Activated CD4-positive, alpha-beta T cell treated with anti-CD3 and anti-CD28 coated beads, Interleukin-10, Interleukin-2, amounts not matched to agents 100 ng/mL and 50 ng/mL, durations not matched to agents 16 hours and 8 hours (primary cell): ENCODE measurements around the gene ZFHX2.

Experiments
- DNase-seq: peaks from one replicate; pipeline ENCODE4 v3.0.0-alpha.2; 2020

The ZFHX2 gene

DNA sequence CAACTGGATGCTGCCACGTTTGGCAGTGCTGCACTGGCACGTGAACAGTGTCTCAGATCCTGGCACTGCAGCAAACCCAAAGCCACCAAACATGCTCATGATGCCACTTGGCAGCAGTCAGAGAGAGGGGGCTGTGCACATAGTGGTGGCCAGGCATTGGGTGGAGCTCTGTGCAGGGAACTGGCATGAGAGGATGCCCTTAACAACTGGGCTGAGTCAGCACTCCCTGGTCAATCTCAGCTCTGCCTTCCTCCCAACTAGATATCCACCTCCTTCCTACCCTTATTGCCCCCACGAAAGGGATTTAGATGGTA, 37.0 kb downstream of the ZFHX2 start:
- DNase-seq: no peak

DNA sequence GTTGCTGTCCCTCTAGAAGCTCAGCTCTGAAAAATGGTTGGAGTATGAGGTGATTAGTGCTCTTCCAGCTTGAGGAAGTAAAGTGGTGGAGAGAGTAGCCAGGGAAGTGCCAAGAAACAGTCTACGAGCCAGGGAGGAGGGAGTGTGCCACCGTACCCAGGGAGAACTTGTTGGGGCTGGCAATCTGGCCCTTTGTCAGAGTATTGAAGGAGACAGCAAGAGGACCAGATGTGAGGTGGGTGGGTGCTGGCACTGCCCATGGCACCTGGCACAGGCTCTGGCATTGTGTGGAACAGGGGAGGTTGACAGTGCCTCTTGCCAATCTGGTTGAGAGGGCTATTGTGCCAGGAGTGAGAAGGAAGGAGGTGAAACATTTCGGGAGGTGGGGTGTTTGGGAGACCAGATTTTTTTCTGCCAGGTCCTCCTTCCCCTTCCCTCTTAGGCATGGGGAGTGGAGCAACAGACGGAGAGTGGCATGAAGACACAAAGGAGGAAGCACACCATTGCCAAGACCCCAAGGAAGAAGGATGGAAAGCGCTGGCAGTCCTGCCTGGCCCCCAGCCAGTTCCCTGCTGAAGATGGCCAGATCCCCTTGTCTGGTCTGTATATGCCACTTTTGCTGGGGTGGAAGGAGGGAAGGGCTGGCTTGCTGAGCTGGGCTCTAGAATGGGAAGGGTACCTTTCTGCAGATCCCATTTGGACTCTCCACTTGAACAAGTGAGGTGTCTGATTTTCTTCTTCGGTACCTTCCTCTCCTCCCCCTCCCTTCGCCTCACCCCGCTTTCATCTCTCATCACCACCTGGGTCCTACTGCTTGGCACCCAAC, 37.5 kb downstream of the ZFHX2 start:
- DNase-seq: no peak

- no peak for DNase-seq
Measured at GRCh38 chr14:23513005-23513817, 38.4 kb downstream of the ZFHX2 start.

DNA sequence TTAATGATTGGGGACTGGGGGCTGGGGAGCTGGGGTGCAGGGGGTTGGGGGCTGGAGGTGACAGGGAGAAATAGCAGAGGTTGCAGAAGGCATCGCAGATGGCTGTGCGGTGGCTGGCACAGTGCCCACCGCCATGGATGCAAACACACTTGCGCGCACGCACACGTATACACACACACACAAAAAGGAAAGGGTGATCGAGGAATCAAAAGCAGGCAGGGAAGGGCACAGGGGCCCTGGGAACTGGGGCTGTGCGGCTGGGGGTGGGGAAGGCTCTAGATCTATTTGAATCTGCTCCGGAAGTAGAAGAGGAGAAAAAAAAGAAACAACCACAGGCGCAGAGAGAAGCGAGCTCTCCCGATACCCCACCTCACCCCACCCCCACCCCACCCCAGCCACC, 39.4 kb downstream of the ZFHX2 start:
- DNase-seq: no peak

GRCh38 chr14:23494223-23494622, 57.3 kb downstream of the ZFHX2 start:
- no peak for DNase-seq

DNA sequence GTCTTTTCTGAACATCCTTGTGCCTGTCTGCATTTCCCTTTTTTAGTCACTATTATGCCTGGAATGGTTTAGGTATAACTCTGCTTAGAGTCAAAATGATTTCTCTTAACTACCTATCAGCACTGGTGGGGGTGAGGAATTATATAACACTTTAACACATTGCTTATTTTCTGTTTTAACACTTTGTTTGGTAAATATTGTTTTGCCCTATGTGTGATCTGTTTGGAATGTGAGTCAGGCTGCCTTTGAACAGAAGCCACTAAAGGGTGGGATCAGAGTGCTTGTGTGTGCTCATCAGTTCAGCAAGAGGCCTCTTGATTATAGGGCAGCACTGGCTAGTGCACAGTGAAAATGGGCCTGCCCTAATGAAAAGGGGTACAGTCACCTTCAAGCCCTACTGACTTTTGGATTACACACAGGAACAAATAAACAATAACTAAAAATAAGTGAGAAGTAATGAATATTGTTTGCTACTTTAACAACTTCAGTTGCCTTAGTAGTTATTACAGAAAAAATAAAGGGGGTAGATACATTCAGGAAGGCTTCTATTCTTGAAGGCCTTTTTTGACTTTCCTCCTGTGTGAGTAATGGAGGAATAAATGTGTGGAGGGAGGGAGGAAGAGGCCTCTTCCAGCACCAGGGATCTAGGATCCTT, 58.8 kb downstream of the ZFHX2 start:
- DNase-seq: no peak

DNA sequence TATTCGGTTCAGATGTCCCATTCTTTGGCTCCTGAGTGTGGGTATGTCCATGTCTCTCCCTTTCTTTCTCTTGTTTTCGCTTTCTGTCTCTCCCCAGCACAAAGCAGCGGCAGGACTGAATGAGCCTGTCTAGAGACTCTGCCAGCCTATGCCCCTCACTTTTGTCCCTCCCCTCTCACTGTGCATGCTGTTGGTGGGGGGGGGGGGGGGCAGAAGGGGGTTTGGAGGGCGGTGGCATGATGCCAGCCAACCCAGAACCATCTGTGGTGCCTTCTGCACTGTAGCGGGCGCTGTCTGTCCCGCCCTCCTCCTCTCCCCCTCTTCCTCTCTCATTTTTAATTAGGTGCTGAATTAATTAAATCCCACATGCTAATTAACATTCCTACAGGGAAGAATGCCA, 64.3 kb downstream of the ZFHX2 start:
- no peak for DNase-seq

DNA sequence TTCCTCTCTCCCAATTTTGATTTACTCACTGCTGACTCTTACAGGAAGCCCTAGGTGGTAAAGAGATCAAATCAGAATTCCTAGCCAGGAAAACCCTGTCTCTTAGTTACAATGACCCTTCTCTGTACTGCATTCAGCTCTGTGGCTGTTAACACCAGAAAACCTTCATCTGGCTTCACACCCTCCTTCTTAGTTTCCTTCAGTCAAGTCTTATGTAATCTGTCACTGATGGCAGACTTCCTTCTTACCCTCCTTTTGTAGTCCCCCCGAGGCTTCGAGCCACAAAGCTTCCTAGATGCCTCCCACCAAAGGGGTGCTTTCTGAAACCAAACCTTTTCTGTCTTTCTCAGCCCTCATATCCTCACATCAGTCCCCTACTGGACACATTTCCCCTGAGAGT, 65.5 kb downstream of the ZFHX2 start:
- no peak for DNase-seq

DNA sequence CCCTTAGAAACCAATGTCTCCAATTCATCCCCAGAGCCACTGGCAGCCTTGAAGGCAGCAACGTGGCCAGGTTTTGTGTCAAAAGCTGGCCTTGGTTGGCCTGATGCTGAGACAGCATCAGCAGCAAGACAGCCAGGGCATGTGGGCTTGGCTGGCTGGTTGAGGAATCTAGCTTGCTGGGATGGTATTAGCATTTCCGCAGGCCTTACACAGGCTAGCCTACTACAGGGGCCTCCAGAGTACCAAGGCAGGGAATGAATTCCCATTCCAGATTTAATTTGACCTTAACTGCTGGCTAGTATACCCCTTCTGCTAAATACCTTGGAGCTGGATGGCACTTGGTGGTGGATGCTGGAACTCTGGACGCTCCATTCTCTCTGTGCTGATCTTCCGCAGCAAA, 66.2 kb downstream of the ZFHX2 start:
- no peak for DNase-seq

- peak; percentile 21 for DNase-seq
Measured at GRCh38 chr14:23483236-23483854, 68.2 kb downstream of the ZFHX2 start.

- no peak for DNase-seq
Measured at GRCh38 chr14:23482823-23483148, 68.8 kb downstream of the ZFHX2 start.

DNA sequence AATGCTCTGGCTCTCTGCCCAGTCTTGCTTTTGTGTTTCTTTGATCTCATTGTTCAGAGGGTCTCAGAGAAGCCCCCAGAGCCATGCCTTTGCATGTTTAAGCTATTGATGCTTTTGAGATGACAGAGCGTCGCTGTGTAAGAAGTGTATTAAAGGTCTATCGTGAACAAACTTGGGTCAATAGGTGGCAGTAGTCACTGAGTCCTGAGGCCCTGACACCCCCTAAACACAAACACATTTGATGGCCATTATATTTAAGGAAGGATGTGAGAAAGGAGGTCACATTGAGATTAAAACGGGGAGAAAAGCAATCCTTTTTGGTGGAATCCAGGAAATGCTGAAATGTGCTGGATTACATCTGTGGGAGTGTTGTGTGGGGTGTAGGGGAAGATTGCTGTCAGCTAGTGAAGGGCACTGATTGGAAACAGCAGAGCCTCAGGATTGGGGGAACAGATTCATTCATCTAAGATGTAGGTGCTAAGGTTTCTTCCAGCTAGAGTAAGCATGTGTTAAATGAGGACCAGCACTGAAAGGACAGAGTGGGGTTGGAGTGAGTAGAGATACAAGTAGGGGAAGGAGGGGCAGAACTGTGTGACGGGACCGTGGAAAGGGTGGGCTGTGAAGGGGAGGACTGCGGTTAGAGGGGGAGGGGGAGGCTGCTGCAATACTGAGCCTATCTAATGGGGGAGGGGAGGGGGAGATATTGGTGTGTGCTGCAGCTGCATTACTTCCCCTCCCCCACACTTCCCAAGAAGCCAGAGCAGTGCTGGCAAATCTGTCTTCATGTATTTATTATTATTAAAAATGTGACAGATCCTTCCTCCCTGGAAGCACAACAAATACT, 69.4 kb downstream of the ZFHX2 start:
- DNase-seq: no peak

DNA sequence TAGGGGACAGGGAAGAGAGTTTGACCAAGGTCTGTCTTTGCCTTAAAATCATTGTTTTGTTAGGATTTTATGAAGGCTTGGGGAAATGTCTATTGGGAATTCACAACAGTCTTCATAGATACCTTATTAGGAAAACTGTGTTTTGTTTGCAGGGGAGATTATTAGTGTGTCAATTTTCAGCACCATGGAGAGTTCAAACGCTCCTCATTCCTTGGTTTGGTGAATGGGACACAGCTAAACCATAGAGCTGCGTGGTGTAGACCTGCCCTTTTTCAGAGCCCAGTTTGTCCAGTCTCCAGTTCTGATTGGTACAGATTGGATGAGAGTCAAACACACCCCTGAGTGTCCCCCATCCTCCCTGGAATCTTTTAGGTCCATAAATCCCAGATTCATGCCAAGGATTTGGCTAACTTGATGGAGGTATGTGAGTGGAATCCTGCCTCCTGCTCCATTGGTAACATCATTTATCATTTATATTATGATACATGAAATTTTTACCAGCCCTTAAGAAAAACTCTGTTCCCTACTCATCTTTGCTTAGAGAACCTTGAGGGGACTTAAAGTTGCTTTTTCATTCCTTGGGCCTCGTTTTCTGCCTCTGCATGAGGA, 70.1 kb downstream of the ZFHX2 start:
- DNase-seq: no peak

DNA sequence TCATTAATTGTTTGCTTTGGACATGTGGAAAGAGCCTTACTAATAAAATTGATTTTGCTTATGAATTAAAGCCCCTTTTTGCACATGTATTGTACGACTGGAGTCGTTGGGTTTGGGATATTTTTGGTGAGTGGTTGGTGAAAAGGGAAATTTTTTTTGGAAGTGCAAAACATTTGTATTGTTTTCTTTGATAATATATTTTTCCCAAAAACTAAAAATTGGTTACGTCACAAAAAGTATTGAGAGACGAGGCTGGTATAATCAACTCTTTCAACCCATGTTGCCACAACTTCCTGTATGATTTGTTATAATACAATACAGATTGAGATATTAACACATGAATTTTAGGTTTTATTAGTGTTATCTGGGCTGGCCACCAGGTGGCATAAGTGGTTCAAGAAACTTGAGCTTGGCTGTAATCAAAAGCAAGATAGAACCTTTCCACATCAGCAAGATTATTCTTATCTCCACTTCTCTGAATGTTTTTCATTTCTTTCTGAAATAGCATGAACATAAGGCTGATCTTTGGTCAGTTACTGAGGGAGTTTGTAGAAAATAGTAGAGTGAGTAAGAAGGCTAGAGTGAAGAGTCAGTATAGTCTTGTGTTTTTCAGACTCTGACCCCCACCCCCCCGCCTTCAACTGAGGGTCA, 73.3 kb downstream of the ZFHX2 start:
- DNase-seq: peak; percentile 66

DNA sequence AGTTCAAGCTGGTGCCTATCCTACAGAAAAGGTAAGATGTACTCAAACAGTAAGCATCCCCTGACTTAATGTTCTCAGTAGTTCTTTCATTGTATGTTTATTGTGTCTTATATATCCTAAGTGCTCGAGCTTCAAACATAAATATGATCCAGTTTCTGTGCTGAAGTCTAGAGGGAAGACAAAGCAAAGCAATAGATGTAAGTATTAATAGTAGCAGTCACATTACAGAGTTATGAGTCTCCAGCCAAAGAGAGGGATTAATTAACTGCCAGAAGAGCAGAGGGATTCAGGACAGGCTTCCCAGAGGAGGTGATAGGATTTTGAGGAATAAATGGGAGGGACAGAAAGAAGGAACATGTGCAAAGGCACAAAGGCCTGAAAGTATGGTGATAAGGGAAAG, 80.6 kb downstream of the ZFHX2 start:
- no peak for DNase-seq
